AG10803 (cell line): ENCODE results near the gene CCDC150.

ENCODE experiments used
- DNase-seq: peaks from one replicate; pipeline ENCODE4 v3.0.0; 2010; ENCODE audit warnings: low read depth
- H3K4me3 ChIP-seq: 2 replicates; pipeline ENCODE4 v1.5.1; 2011; ENCODE audit warnings: mild to moderate bottlenecking, low read length, control low read depth
- TF ChIP-seq, protein P1 (sequence below): conservative IDR thresholded peaks from 2 replicates; pipeline ENCODE4 v1.5.1; 2011; ENCODE audit warnings: mild to moderate bottlenecking, low read length, control low read depth, inconsistent platforms

CCDC150 gene

DNA sequence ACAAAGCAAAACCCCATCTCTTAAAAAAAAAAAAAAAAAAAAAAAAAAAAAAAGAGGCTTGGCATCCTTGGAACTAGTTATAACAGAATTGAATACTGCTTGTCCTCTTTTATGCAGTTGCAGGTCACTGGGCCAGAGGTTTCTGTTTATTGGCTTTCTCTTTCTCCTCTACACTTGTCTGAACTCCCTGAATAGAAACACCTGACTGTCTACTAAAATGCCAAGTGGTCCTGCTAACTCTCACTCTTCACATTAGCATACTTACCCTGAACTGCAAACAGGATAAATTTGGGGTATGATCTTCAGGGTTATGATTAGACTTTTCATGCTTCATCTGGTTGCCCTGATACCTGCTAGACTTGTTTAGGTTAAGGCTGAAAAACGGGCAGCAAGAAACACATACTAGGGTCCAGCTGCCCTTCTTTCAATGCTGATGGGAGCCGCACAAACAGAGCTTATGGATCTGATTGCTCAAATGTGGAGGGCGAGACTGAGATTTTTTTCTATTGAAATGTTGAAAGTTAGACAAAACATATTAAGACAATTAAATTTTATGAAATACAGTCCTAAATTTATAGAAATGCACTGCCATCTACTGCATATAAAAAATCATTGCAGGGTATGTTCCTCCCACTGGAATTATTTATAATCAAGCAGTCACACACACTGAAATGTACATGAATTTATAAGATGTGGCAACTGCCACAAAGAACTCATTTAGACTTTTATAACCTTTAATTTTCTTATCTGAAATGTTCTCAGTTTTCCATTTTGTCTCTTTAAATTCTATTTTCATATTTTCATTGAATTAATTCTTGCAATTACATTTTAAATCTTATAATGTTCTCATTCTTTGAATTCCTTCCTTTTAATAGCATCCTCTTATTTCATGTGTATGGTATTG, 119.2 kb downstream of the CCDC150 start:
- TF ChIP-seq, protein P1, sequence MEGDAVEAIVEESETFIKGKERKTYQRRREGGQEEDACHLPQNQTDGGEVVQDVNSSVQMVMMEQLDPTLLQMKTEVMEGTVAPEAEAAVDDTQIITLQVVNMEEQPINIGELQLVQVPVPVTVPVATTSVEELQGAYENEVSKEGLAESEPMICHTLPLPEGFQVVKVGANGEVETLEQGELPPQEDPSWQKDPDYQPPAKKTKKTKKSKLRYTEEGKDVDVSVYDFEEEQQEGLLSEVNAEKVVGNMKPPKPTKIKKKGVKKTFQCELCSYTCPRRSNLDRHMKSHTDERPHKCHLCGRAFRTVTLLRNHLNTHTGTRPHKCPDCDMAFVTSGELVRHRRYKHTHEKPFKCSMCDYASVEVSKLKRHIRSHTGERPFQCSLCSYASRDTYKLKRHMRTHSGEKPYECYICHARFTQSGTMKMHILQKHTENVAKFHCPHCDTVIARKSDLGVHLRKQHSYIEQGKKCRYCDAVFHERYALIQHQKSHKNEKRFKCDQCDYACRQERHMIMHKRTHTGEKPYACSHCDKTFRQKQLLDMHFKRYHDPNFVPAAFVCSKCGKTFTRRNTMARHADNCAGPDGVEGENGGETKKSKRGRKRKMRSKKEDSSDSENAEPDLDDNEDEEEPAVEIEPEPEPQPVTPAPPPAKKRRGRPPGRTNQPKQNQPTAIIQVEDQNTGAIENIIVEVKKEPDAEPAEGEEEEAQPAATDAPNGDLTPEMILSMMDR = peak; percentile 60
- peak; percentile 44 for DNase-seq
- H3K4me3 ChIP-seq = no peak overlapping the region

DNA sequence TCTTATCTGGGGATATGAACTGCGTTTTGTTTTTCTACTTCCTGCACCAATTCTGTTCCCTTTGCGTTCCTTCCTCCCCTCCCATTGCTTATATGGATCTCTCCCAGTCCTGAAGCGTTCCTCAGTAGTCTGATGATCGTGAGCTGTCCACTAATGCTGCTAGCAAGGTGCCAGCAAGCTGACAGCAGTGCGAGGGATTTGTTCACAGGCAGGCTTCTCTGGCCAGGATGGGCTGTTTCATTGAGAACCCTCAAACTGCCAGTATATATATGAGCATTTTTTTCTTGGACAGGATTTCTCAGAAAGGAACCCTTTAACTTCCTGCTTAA, 119.8 kb downstream of the CCDC150 start:
- peak; percentile 25 for DNase-seq
- no peak overlapping the region for H3K4me3 ChIP-seq
- TF ChIP-seq, protein P1 = no peak

DNA sequence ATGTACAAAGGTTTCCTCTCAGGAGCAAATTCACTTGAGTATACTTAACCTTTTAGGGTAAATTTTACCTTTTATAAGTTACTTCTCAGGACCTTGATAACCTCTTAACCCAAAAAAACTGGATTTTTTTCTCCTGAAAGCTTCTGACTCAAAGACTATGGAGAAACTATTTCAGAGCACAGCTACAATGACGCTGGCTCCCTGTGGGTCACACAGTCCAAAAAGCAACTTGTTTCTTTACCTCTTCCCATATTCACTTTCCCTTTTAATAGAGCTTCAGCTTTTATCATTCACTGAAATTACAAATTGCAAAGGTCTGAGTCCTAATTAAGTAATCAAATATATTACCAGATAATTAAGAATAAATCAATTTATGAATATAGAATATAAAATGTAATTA, 127.6 kb downstream of the CCDC150 start:
- DNase-seq = no peak
- TF ChIP-seq, protein P1 = no peak
- no peak overlapping the region for H3K4me3 ChIP-seq
